H9 (cell line): ENCODE measurements around the gene KCNJ14. TPM values are rescaled to one million over a fixed set of nuclear protein-coding genes. Genes with fewer than 3 reads are reported as not detected.

Source experiments
- DNase-seq: peaks from one replicate; pipeline ENCODE4 v3.0.0-alpha.2; 2017
- H2AFZ ChIP-seq: one replicate; pipeline ENCODE4 v1.6.1; 2013; ENCODE audit warnings: mild to moderate bottlenecking, low read length, control low read depth, moderate library complexity
- H2AK5ac ChIP-seq: 2 replicates; pipeline ENCODE4 v1.6.1; 2013; ENCODE audit warnings: low read length, control low read depth, mixed read lengths; ENCODE audit not compliant: insufficient read length
- H2BK120ac ChIP-seq: one replicate; pipeline ENCODE4 v1.6.1; 2013; ENCODE audit warnings: low read depth, mild to moderate bottlenecking, low read length, control low read depth, inconsistent platforms; ENCODE audit not compliant: poor library complexity, severe bottlenecking
- H2BK12ac ChIP-seq: 2 replicates; pipeline ENCODE4 v1.6.1; 2013; ENCODE audit warnings: low read length, control low read depth, mixed read lengths, low read depth; ENCODE audit not compliant: insufficient read length
- H2BK15ac ChIP-seq: 2 replicates; pipeline ENCODE4 v1.6.1; 2013; ENCODE audit warnings: low read depth, low read length, control low read depth
- H2BK20ac ChIP-seq: one replicate; pipeline ENCODE4 v1.6.1; 2013; ENCODE audit warnings: low read depth, mild to moderate bottlenecking, low read length, control low read depth, inconsistent platforms; ENCODE audit not compliant: poor library complexity, severe bottlenecking
- H2BK5ac ChIP-seq: 2 replicates; pipeline ENCODE4 v1.6.1; 2013; ENCODE audit warnings: low read length, control low read depth, mixed read lengths; ENCODE audit not compliant: insufficient read length
- H3K14ac ChIP-seq: 2 replicates; pipeline ENCODE4 v1.6.1; 2013; ENCODE audit warnings: low read length, control low read depth; ENCODE audit not compliant: insufficient read depth
- H3K18ac ChIP-seq: 2 replicates; pipeline ENCODE4 v1.6.1; 2013; ENCODE audit warnings: low read depth, mild to moderate bottlenecking, mixed read lengths, low read length, control low read depth; ENCODE audit not compliant: insufficient read length
- H3K23ac ChIP-seq: 2 replicates; pipeline ENCODE4 v1.6.1; 2013; ENCODE audit warnings: low read length, control low read depth, mixed read lengths, low read depth; ENCODE audit not compliant: insufficient read length
- H3K23me2 ChIP-seq: 2 replicates; pipeline ENCODE4 v1.6.1; 2013; ENCODE audit warnings: low read depth, mild to moderate bottlenecking, mixed read lengths, low read length, control low read depth; ENCODE audit not compliant: insufficient read length, poor library complexity, severe bottlenecking
- H3K27ac ChIP-seq: 2 replicates; pipeline ENCODE4 v1.5.1; 2013; ENCODE audit warnings: low read length, control low read depth, mixed read lengths, low read depth; ENCODE audit not compliant: insufficient read length
- H3K27me3 ChIP-seq: 2 replicates; pipeline ENCODE4 v1.6.1; 2013; ENCODE audit warnings: low read length, control low read depth, inconsistent platforms; ENCODE audit not compliant: insufficient read depth
- H3K4ac ChIP-seq: 2 replicates; pipeline ENCODE4 v1.6.1; 2013; ENCODE audit warnings: low read depth, mild to moderate bottlenecking, control low read depth, inconsistent platforms, low read length, moderate library complexity
- H3K4me1 ChIP-seq: 2 replicates; pipeline ENCODE4 v1.6.1; 2013; ENCODE audit warnings: low read length, control low read depth, inconsistent platforms; ENCODE audit not compliant: insufficient read depth
- H3K4me2 ChIP-seq: 2 replicates; pipeline ENCODE4 v1.6.1; 2013; ENCODE audit warnings: low read length, control low read depth, mixed read lengths; ENCODE audit not compliant: insufficient read length, insufficient read depth
- H3K56ac ChIP-seq: 2 replicates; pipeline ENCODE4 v1.6.1; 2013; ENCODE audit warnings: low read depth, mild to moderate bottlenecking, mixed read lengths, low read length, control low read depth; ENCODE audit not compliant: insufficient read length
- H3K79me1 ChIP-seq: 2 replicates; pipeline ENCODE4 v1.6.1; 2013; ENCODE audit warnings: low read depth, mild to moderate bottlenecking, moderate library complexity, low read length, control low read depth, inconsistent platforms; ENCODE audit not compliant: insufficient read depth, poor library complexity, severe bottlenecking
- H3K79me2 ChIP-seq: 2 replicates; pipeline ENCODE4 v1.6.1; 2013; ENCODE audit warnings: low read length, control low read depth, inconsistent platforms; ENCODE audit not compliant: insufficient read depth
- H3K9ac ChIP-seq: 2 replicates; pipeline ENCODE4 v1.6.1; 2013; ENCODE audit warnings: low read length, control low read depth, mixed read lengths; ENCODE audit not compliant: insufficient read length; ENCODE audit errors: extremely low read depth
- H3K9me3 ChIP-seq: one replicate; pipeline ENCODE4 v1.6.1; 2013; ENCODE audit warnings: low read depth, low read length, inconsistent platforms; ENCODE audit not compliant: control insufficient read depth
- H3T11ph ChIP-seq: one replicate; pipeline ENCODE4 v1.6.1; 2013; ENCODE audit warnings: mild to moderate bottlenecking, low read length, control low read depth, inconsistent platforms
- H4K20me1 ChIP-seq: one replicate; pipeline ENCODE4 v1.6.1; 2013; ENCODE audit not compliant: control insufficient read depth, insufficient read length, insufficient read depth
- H4K5ac ChIP-seq: 2 replicates; pipeline ENCODE4 v1.6.1; 2013; ENCODE audit warnings: low read depth, mild to moderate bottlenecking, mixed read lengths, low read length, control low read depth; ENCODE audit not compliant: insufficient read length
- H4K8ac ChIP-seq: replicated peaks from 2 replicates; pipeline ENCODE4 v1.6.1; 2013; ENCODE audit warnings: low read length, control low read depth, mixed read lengths, low read depth; ENCODE audit not compliant: insufficient read length
- H4K91ac ChIP-seq: 2 replicates; pipeline ENCODE4 v1.6.1; 2013; ENCODE audit warnings: low read depth, mild to moderate bottlenecking, moderate library complexity, mixed read lengths, low read length, control low read depth; ENCODE audit not compliant: insufficient read length
- H3K27ac Mint-ChIP-seq, 3 experiments: 2 replicates in 2 of 3; 3 replicates in 1 of 3; pipeline ENCODE4 v1.8.0; 2020 to 2021; ENCODE audit warnings: mixed read lengths in 3 of 3, mild to moderate bottlenecking in 1 of 3, moderate library complexity in 1 of 3
- H3K27me3 Mint-ChIP-seq: 2 replicates; pipeline ENCODE4 v1.8.0; 2021; ENCODE audit warnings: low read depth, mild to moderate bottlenecking, moderate library complexity, mixed read lengths
- H3K36me3 Mint-ChIP-seq, 3 experiments: 2 replicates in 2 of 3; 3 replicates in 1 of 3; pipeline ENCODE4 v1.8.0; 2020 to 2021; ENCODE audit warnings: low read depth in 3 of 3, mixed read lengths in 3 of 3; ENCODE audit not compliant: insufficient read depth in 1 of 3
- H3K4me1 Mint-ChIP-seq, 2 experiments: 2 replicates each; pipeline ENCODE4 v1.8.0; 2020; ENCODE audit warnings: mixed read lengths in 2 of 2
- H3K4me3 Mint-ChIP-seq, 2 experiments: 2 replicates in 1 of 2; 3 replicates in 1 of 2; pipeline ENCODE4 v1.8.0; 2020 to 2021; ENCODE audit warnings: mild to moderate bottlenecking in 2 of 2, mixed read lengths in 2 of 2, moderate library complexity in 1 of 2
- H3K9me3 Mint-ChIP-seq, 2 experiments: 2 replicates in 1 of 2; 3 replicates in 1 of 2; pipeline ENCODE4 v1.8.0; 2020; ENCODE audit warnings: mild to moderate bottlenecking in 2 of 2, mixed read lengths in 2 of 2, moderate library complexity in 1 of 2
- CTCF ChIP-seq: fragments of 200-600 bp; sonication (generic); conservative IDR thresholded peaks from 3 replicates; pipeline ENCODE4 v1.8.0; 2021; ENCODE audit warnings: antibody characterized with exemption, mild to moderate bottlenecking
- WGBS: extraction: QIAGEN DNeasy Blood & Tissue Kit; methylation state at CpG from one replicate; pipeline ENCODE4 v1.1.7; 2013; ENCODE audit warnings: missing lambda C conversion rate, low lambda C conversion rate, mixed read lengths; ENCODE audit not compliant: insufficient read length; ENCODE audit errors: extremely low coverage; 5-methylcytosine and 5-hydroxymethylcytosine counted together
- total RNA-seq: library from RNA; stranded (reverse); gene quantifications from 2 replicates; pipeline ENCODE4 v1.2.1, GENCODE V29; 2021

The KCNJ14 gene
- total RNA-seq, 1 experiment from 2014 or later, result 1.2 TPM

DNA sequence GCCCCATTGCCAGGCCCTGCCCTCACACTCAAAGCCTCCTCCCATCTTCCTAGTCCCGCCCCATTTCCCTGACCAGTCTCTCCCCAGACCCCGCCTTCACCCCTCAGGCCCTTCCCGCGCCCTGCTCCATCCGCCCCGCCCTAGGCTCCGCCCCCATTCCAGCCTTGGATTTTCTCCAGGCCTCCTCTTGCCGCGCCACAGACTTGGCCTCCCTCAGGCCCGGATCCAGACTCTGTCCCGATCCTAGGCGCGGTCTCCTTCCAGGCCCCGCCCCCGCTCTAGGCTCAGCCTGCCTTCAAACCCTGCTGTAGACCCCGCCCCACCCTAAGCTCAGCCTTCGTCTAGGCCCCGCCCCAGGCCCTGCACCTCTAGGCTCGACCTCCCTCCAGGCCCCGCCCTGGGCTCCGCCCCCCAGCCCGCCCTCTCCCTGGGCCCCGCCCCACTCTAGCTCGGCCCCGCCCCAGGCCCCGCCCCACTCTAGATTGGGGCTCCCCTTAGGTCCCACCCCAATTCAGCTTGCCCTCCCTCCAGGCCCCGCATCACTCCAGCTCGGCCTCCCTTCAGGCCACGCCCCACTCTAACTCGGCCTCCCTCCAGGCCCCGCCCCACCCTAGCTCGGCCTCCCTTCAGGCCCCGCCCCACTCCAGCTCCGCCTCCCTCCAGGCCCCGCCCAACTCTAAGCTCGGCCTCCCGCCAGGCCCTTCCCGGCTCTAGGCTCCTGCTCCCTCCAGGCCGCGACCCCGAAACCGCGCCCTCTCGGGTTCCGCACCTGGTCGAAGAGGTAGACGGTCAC is 37.7 kb downstream of the KCNJ14 start:
- H3K4me1 Mint-ChIP-seq, result peaks cover 24 to 36% of the 10 kb centered on the region in 2 experiments

More for the DNA sequence above, 37.7 kb downstream of the KCNJ14 start:
- Histone ChIP-seq H2BK12ac (no peak overlapping the region), H4K91ac (no peak overlapping the region), H3K9ac (peak overlapping the region; percentile 57), H4K5ac (no peak overlapping the region), H3K27ac (no peak overlapping the region), H3K4me1 (no peaks in the 10 kb centered on the region), H2BK15ac (no peak overlapping the region; the same call in 1 of the 2 replicates), H3K18ac (peak overlapping the region; percentile 72), H3K79me2 (no peaks in the 10 kb centered on the region), H4K8ac (no peak overlapping the region), H3T11ph (no peak overlapping the region), H3K23me2 (peaks cover 8% of the 10 kb centered on the region), H3K23ac (no peak overlapping the region), H3K27me3 (no peaks in the 10 kb centered on the region; the same call in 1 of the 2 replicates), H2BK5ac (no peak overlapping the region), H3K4ac (no peak overlapping the region), H2AK5ac (no peak overlapping the region), H2BK120ac (no peak overlapping the region), H2AFZ (no peak overlapping the region), H3K79me1 (no peaks in the 10 kb centered on the region), H3K4me2 (peak overlapping the region; percentile 49), H3K14ac (peak overlapping the region; percentile 94), H4K20me1 (no peaks in the 10 kb centered on the region), H3K56ac (no peak overlapping the region), H3K9me3 (no peaks in the 10 kb centered on the region), H2BK20ac (no peak overlapping the region)
- no peak for TF ChIP-seq CTCF
- DNase-seq, result peak; percentile 99
- no CpG with 5 or more reads among the region's 47 CpGs for WGBS
- Mint-ChIP-seq H3K27ac (peak overlapping the region; percentile 94 to 99 (median 98); a peak in 6 of 7 replicates), H3K27me3 (peaks cover 25% of the 10 kb centered on the region), H3K36me3 (peaks cover 0 to 12% (median 0%) of the 10 kb centered on the region in 3 experiments; a peak in 4 of 7 replicates), H3K4me3 (peak overlapping the region; percentile 67 to 85), H3K9me3 (no peaks in the 10 kb centered on the region; a peak in 2 of 5 replicates)
